SK-N-SH (cell line): Measurements from ENCODE around the gene EEF1AKMT1.

ENCODE experiments used
- CHD2 ChIP-seq: fragments of 150-350 bp; IDR thresholded peaks from 2 replicates; pipeline ENCODE4 v1.6.1; 2018; ENCODE audit warnings: low read length; ENCODE audit not compliant: partially characterized antibody
- CTCF ChIP-seq: fragments of 200-600 bp; sonication (generic); IDR thresholded peaks from 2 replicates; pipeline ENCODE4 v1.6.1; 2017; ENCODE audit warnings: antibody characterized with exemption, mild to moderate bottlenecking, moderate library complexity
- EZH2phosphoT487 ChIP-seq: fragments of 200-600 bp; sonication (generic); IDR thresholded peaks from 2 replicates; pipeline ENCODE4 v1.6.1; 2017; ENCODE audit warnings: low read depth, mixed run types, mild to moderate bottlenecking, antibody characterized with exemption, moderate library complexity, borderline replicate concordance
- FOXM1 ChIP-seq: IDR thresholded peaks from 2 replicates; pipeline ENCODE4 v1.4.0; 2012; ENCODE audit warnings: low read depth, mild to moderate bottlenecking
- MAX ChIP-seq: IDR thresholded peaks from 2 replicates; pipeline ENCODE4 v1.4.0; 2012; ENCODE audit warnings: low read depth
- POLR2AphosphoS5 ChIP-seq: IDR thresholded peaks from 2 replicates; pipeline ENCODE4 v1.6.1; 2012; ENCODE audit warnings: low read depth, low read length
- SMC3 ChIP-seq: IDR thresholded peaks from 2 replicates; pipeline ENCODE4 v1.6.1; 2012; ENCODE audit warnings: low read depth, low read length, improper control_type of control experiment
- TCF12 ChIP-seq: IDR thresholded peaks from 2 replicates; pipeline ENCODE4 v1.4.0; 2012
- USF1 ChIP-seq: IDR thresholded peaks from 2 replicates; pipeline ENCODE4 v1.4.0; 2012; ENCODE audit warnings: low read depth, borderline replicate concordance
- USF2 ChIP-seq: fragments of 150-350 bp; IDR thresholded peaks from 2 replicates; pipeline ENCODE4 v1.6.1; 2017; ENCODE audit warnings: antibody characterized with exemption, low read length, low read depth, borderline replicate concordance
- YY1 ChIP-seq: IDR thresholded peaks from 2 replicates; pipeline ENCODE4 v1.4.0; 2012; ENCODE audit warnings: low read depth, mild to moderate bottlenecking

- TF ChIP-seq CHD2 (no peak), POLR2AphosphoS5 (no peak), CTCF (no peak), SMC3 (no peak), YY1 (no peak), USF2 (no peak), EZH2phosphoT487 (no peak), FOXM1 (no peak), TCF12 (no peak), MAX (no peak), USF1 (no peak)
These were observed 45.9 kb downstream of the EEF1AKMT1 start for GRCh38 chr13:20727856-20728255.
